Neutrophil (primary cell): ENCODE measurements around the gene CD300LF.

Source experiments
- H3K27ac ChIP-seq: fragments of 200-600 bp; sonication (generic); 2 replicates; pipeline ENCODE4 v1.5.1; 2016; ENCODE audit warnings: mild to moderate bottlenecking, moderate library complexity
- H3K27me3 ChIP-seq: fragments of 200-600 bp; sonication (generic); 2 replicates; pipeline ENCODE4 v1.6.0; 2016; ENCODE audit warnings: mild to moderate bottlenecking
- H3K36me3 ChIP-seq: fragments of 200-600 bp; sonication (generic); 2 replicates; pipeline ENCODE4 v1.5.1; 2017
- H3K4me1 ChIP-seq, 2 experiments: fragments of 200-600 bp in 1 of 2; sonication (generic) in 1 of 2; 1 replicate in 1 of 2; 2 replicates in 1 of 2; pipeline versions ENCODE4 v1.5.1 to v1.6.1; 2013 to 2016; ENCODE audit warnings: low read depth in 1 of 2, low read length in 1 of 2, mild to moderate bottlenecking in 1 of 2, moderate library complexity in 1 of 2; ENCODE audit not compliant: control insufficient read depth in 1 of 2, insufficient read depth in 1 of 2
- H3K4me3 ChIP-seq, 2 experiments: fragments of 200-600 bp in 1 of 2; sonication (generic) in 1 of 2; 1 replicate in 1 of 2; 2 replicates in 1 of 2; pipeline ENCODE4 v1.5.1; 2013 to 2016; ENCODE audit warnings: low read depth in 1 of 2, low read length in 1 of 2, mild to moderate bottlenecking in 1 of 2, moderate library complexity in 1 of 2
- H3K9me3 ChIP-seq: fragments of 200-600 bp; sonication (generic); 2 replicates; pipeline ENCODE4 v1.5.1; 2016
- CTCF ChIP-seq: fragments of 200-600 bp; sonication (generic); IDR thresholded peaks from 2 replicates; pipeline ENCODE4 v1.5.1; 2016; ENCODE audit warnings: antibody characterized with exemption

Gene CD300LF

GRCh38 chr17:74738051-74738996, 25.6 kb upstream of the CD300LF start:
- TF ChIP-seq CTCF = no peak
- Histone ChIP-seq H3K36me3 (peaks cover 9% of the 10 kb centered on the region), H3K4me1 (peaks cover 71 to 76% of the 10 kb centered on the region in 2 experiments), H3K9me3 (no peaks in the 10 kb centered on the region), H3K27ac (peak overlapping the region; percentile 98), H3K4me3 (peak overlapping the region; percentile 82 to 89), H3K27me3 (no peaks in the 10 kb centered on the region)

DNA sequence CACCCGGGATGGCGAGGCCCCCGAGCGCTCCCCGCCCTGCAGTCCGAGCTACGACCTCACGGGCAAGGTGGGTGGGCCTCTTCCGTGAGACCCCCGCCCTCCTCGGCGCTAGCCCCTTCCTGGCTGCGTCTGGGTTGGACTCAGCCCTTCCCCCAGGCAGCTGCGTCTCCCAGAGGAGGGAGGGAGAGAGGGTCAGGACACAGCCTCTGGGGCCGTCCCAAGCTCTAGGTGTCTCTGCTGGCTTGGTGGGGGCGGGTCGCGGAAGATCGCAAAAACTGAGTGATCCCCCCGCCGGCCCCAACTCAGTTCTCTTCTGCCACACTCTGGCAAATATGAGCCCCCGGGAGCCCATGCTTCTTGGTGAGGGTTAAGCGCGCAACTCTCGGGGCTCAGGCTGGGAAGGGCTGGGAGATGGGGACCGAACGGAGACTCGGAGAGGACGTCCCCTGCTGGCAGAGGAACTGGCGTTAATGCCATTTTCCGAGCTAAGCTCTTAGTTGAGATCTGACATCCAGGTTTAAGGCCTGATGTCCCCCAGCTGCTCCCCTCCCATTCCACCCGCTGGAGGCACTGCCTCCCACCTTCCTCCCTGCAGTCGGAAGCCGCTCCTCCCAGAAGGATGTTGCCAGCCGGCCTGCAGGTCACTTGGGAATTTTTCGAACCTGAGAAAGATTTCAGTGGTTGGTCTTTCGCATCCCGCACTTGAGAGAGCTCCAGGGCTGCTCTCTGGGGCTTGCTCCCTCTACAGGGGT, 24.8 kb upstream of the CD300LF start:
- peaks cover 63 to 67% of the 10 kb centered on the region in 2 experiments for H3K4me1 ChIP-seq
- no peaks in the 10 kb centered on the region for H3K27me3 ChIP-seq
- no peak for TF ChIP-seq CTCF

GRCh38 chr17:74736513-74737298, 24.0 kb upstream of the CD300LF start, which contains the start of gene RAB37:
Gene RAB37 (plus strand): TSS chr17:74737256. CDS start chr17:74737273, 17 bp downstream.
- H3K9me3 ChIP-seq = no peaks in the 10 kb centered on the region
- H3K27me3 ChIP-seq = no peaks in the 10 kb centered on the region
- peak within 1 kb of the TSS; percentile 98 for H3K27ac ChIP-seq
- peaks cover 4% of the 10 kb centered on the region for H3K36me3 ChIP-seq
- H3K4me1 ChIP-seq = peaks cover 55 to 60% of the 10 kb centered on the region in 2 experiments
- TF ChIP-seq CTCF = peak; percentile 76
- peak within 1 kb of the TSS; percentile 82 to 89 for H3K4me3 ChIP-seq

More for the DNA sequence above, 24.8 kb upstream of the CD300LF start:
- H3K9me3 ChIP-seq = no peaks in the 10 kb centered on the region
- H3K4me3 ChIP-seq = peak overlapping the region; percentile 82 to 89
- peaks cover 4% of the 10 kb centered on the region for H3K36me3 ChIP-seq
- peak overlapping the region; percentile 98 for H3K27ac ChIP-seq

GRCh38 chr17:74734256-74734655, 21.5 kb upstream of the CD300LF start:
- Histone ChIP-seq H3K36me3 (no peaks in the 10 kb centered on the region), H3K4me1 (peaks cover 30 to 43% of the 10 kb centered on the region in 2 experiments), H3K9me3 (no peaks in the 10 kb centered on the region), H3K27me3 (peaks cover 14% of the 10 kb centered on the region), H3K4me3 (no peak overlapping the region), H3K27ac (no peak overlapping the region)
- no peak for TF ChIP-seq CTCF
